PFSK-1 (cell line): ENCODE data around the gene ZPBP2.

ENCODE experiments used
- FOXP2 ChIP-seq: optimal IDR thresholded peaks from 2 replicates; pipeline ENCODE3; 2011; ENCODE audit warnings: borderline replicate concordance, control low read depth, inconsistent platforms; ENCODE audit not compliant: insufficient read depth; ENCODE audit errors: extremely low read length, extremely low read depth
- POLR2AphosphoS5 ChIP-seq: IDR thresholded peaks from 2 replicates; pipeline ENCODE4 v1.6.1; 2012; ENCODE audit warnings: low read depth, mild to moderate bottlenecking, control low read depth, low read length, moderate library complexity
- SIN3A ChIP-seq: IDR thresholded peaks from 2 replicates; pipeline ENCODE4 v1.6.1; 2012; ENCODE audit warnings: mild to moderate bottlenecking, low read length, moderate library complexity, borderline replicate concordance; ENCODE audit not compliant: insufficient read depth
- TAF1 ChIP-seq: IDR thresholded peaks from 2 replicates; pipeline ENCODE4 v1.6.1; 2012; ENCODE audit warnings: low read length, control low read depth, borderline replicate concordance; ENCODE audit not compliant: insufficient read depth
- TF ChIP-seq, protein P1 (sequence below), 2 experiments: IDR thresholded peaks; 2 replicates each; pipeline versions ENCODE4 v1.6.1 to v1.8.0; 2011 to 2012; ENCODE audit warnings: low read depth in 2 of 2, low read length in 2 of 2, control low read depth in 1 of 2, inconsistent platforms in 1 of 2, mild to moderate bottlenecking in 1 of 2, moderate library complexity in 1 of 2; ENCODE audit not compliant: insufficient read depth in 1 of 2

ZPBP2 gene

GRCh38 chr17:39899215-39899614, 31.2 kb downstream of the ZPBP2 start:
- TF ChIP-seq SIN3A (no peak), TAF1 (no peak), POLR2AphosphoS5 (no peak), FOXP2 (no peak)
- TF ChIP-seq, protein P1, sequence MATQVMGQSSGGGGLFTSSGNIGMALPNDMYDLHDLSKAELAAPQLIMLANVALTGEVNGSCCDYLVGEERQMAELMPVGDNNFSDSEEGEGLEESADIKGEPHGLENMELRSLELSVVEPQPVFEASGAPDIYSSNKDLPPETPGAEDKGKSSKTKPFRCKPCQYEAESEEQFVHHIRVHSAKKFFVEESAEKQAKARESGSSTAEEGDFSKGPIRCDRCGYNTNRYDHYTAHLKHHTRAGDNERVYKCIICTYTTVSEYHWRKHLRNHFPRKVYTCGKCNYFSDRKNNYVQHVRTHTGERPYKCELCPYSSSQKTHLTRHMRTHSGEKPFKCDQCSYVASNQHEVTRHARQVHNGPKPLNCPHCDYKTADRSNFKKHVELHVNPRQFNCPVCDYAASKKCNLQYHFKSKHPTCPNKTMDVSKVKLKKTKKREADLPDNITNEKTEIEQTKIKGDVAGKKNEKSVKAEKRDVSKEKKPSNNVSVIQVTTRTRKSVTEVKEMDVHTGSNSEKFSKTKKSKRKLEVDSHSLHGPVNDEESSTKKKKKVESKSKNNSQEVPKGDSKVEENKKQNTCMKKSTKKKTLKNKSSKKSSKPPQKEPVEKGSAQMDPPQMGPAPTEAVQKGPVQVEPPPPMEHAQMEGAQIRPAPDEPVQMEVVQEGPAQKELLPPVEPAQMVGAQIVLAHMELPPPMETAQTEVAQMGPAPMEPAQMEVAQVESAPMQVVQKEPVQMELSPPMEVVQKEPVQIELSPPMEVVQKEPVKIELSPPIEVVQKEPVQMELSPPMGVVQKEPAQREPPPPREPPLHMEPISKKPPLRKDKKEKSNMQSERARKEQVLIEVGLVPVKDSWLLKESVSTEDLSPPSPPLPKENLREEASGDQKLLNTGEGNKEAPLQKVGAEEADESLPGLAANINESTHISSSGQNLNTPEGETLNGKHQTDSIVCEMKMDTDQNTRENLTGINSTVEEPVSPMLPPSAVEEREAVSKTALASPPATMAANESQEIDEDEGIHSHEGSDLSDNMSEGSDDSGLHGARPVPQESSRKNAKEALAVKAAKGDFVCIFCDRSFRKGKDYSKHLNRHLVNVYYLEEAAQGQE (IDR thresholded peaks at IDR 0.05; ENCODE audit: insufficient read depth in 1 of 2, low read depth in 2 of 2, low read length in 2 of 2) = no peak

- TF ChIP-seq POLR2AphosphoS5 (no peak), SIN3A (no peak), FOXP2 (no peak), TAF1 (no peak)
- TF ChIP-seq, protein P1 (IDR thresholded peaks at IDR 0.05; ENCODE audit: insufficient read depth in 1 of 2, low read depth in 2 of 2, low read length in 2 of 2) = no peak
These were observed 35.3 kb downstream of the ZPBP2 start for GRCh38 chr17:39903158-39903884.

DNA sequence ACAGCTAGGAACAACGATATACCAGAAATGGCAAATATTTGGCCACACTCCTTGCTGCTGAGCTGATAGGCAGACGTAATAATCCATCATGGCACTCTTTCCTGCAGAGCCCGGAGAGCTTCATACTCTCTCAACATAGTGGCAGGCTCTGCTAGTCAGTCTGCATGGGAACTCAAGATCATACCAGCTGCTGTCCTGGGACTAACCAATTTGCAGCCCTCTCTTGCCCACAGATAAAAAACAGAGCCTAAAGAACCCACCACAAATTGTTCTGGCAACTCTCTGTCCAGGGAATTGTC, 36.9 kb downstream of the ZPBP2 start:
- TF ChIP-seq POLR2AphosphoS5 = no peak
- TF ChIP-seq SIN3A = no peak
- TF ChIP-seq TAF1 = no peak
- no peak for TF ChIP-seq FOXP2
- TF ChIP-seq, protein P1 (IDR thresholded peaks at IDR 0.05; ENCODE audit: insufficient read depth in 1 of 2, low read depth in 2 of 2, low read length in 2 of 2) = no peak

DNA sequence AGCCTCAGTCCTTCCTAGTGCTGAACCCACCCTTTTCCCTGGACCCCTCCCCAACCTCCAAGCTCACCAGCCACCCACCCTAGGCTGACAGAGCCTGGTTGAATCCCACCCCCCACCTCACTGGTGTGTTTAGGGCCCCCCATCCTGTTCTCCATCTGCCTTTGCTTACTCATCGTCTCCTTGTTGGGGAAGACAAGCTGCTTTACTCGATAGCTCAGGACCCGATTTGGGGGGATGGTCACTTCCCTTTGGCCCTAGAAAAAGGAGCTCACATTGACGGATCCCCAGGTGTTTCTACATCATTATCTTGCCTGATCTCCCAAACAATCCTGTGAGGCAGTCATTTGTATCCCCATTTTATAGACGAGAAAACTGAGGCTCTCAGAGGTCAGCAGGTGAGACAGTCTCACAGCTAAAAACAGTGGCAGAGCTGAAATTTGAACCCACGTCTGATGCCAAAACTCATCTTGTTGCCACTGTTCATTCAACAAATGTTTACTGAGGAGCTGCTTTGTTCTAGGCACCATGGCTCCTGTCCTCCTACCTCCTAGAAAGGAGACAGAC, 40.9 kb downstream of the ZPBP2 start:
- TF ChIP-seq SIN3A = no peak
- TF ChIP-seq, protein P1 (IDR thresholded peaks at IDR 0.05; ENCODE audit: insufficient read depth in 1 of 2, low read depth in 2 of 2, low read length in 2 of 2) = no peak
- TF ChIP-seq POLR2AphosphoS5 = no peak
- no peak for TF ChIP-seq TAF1
- no peak for TF ChIP-seq FOXP2

DNA sequence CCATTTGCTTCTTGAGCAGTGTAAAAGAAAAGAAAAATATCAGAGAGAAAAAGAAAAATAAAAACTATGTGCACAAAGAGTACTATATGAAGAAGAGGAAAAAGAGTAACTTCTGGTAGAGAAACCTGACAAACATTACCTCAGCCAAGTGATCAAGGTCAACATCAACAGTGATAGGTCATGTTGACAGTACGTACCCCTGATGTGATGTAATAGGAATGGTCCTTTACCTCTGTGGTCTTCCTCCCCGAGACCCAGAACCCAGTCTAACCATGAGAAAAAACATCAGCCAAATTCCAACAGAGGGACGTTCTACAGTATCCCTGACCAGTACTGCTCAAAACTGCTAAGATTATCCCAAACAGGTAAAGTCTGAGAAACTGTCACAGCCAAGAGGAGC, 46.0 kb downstream of the ZPBP2 start:
- TF ChIP-seq TAF1 (no peak), FOXP2 (no peak), POLR2AphosphoS5 (no peak), SIN3A (no peak)
- TF ChIP-seq, protein P1 (IDR thresholded peaks at IDR 0.05; ENCODE audit: insufficient read depth in 1 of 2, low read depth in 2 of 2, low read length in 2 of 2) = no peak
